Breast epithelium (tissue), 3 donors: ENCODE results near the gene PTBP3.

Experiments used
- CTCF ChIP-seq, 3 donors: fragments of 450-650 bp; IDR thresholded peaks; one replicate each; pipeline ENCODE4 v1.5.1; 2016 to 2017; ENCODE audit warnings: antibody characterized with exemption in 3 of 3, mild to moderate bottlenecking in 3 of 3, moderate library complexity in 3 of 3
- POLR2A ChIP-seq: fragments of 450-650 bp; IDR thresholded peaks from one replicate; pipeline ENCODE4 v1.6.1; 2016; ENCODE audit warnings: antibody characterized with exemption, mild to moderate bottlenecking, moderate library complexity
- POLR2AphosphoS5 ChIP-seq, 3 donors: sonication (generic); formaldehyde crosslinking; IDR thresholded peaks; one replicate each; pipeline ENCODE4 v1.6.1; 2017; ENCODE audit warnings: antibody characterized with exemption in 3 of 3

DNA sequence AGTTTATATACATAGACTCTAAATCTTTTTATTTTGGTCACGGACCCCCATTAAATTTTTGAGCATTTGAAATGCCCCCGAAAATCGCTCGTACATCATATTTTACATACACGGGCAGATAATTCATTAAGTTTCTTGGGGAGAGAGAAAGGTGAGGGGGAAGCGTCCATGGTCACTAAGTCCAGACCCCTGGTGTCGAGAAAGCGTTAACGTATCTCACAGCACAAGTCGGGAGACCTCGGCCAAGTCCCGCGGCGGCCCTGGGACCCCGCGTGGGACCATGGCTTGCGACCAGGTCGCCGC is 794 bp downstream of the PTBP3 start:
- TF ChIP-seq CTCF (IDR thresholded peaks at IDR 0.05) (no peak), POLR2A (no peak), POLR2AphosphoS5 (IDR thresholded peaks at IDR 0.05) (no peak)
